ENCODE data around the gene TOM1L2.

Gene TOM1L2

GRCh38 chr17:17994271-17995069, 22.3 kb upstream of the TOM1L2 start:
- Histone ChIP-seq H3K79me2 (ENCODE audit: insufficient read depth, low read depth) (no peaks in the 10 kb centered on the region), H2AFZ (ENCODE audit: low read depth) (no peak overlapping the region), H3K4me1 (ENCODE audit: low read depth, poor library complexity, severe bottlenecking) (no peaks in the 10 kb centered on the region), H3K27ac (no peak overlapping the region), H3K4me3 (IDR thresholded peaks at IDR 0.05; ENCODE audit: insufficient read depth, low read depth, low read length) (no peak overlapping the region), H3K36me3 (ENCODE audit: insufficient read depth) (no peaks in the 10 kb centered on the region), H3K27me3 (ENCODE audit: insufficient read depth, low read depth) (no peaks in the 10 kb centered on the region), H3K4me2 (no peak overlapping the region), H3K9ac (no peak overlapping the region), H4K20me1 (ENCODE audit: insufficient read depth) (no peaks in the 10 kb centered on the region)
- TF ChIP-seq CTCF (conservative IDR thresholded peaks at IDR 0.05; ENCODE audit: low read depth, low read length), result no peak

GRCh38 chr17:17993852-17994251, 21.7 kb upstream of the TOM1L2 start:
- TF ChIP-seq CTCF (conservative IDR thresholded peaks at IDR 0.05; ENCODE audit: low read depth, low read length), result no peak
- Histone ChIP-seq H3K36me3 (ENCODE audit: insufficient read depth) (no peaks in the 10 kb centered on the region), H2AFZ (ENCODE audit: low read depth) (no peak overlapping the region), H4K20me1 (ENCODE audit: insufficient read depth) (no peaks in the 10 kb centered on the region), H3K4me1 (ENCODE audit: low read depth, poor library complexity, severe bottlenecking) (no peaks in the 10 kb centered on the region), H3K4me2 (no peak overlapping the region), H3K79me2 (ENCODE audit: insufficient read depth, low read depth) (no peaks in the 10 kb centered on the region), H3K27ac (no peak overlapping the region), H3K4me3 (IDR thresholded peaks at IDR 0.05; ENCODE audit: insufficient read depth, low read depth, low read length) (no peak overlapping the region), H3K9ac (no peak overlapping the region), H3K27me3 (ENCODE audit: insufficient read depth, low read depth) (no peaks in the 10 kb centered on the region)

- Histone ChIP-seq H3K4me1 (ENCODE audit: low read depth, poor library complexity, severe bottlenecking) (no peaks in the 10 kb centered on the region), H3K36me3 (ENCODE audit: insufficient read depth) (no peaks in the 10 kb centered on the region), H2AFZ (ENCODE audit: low read depth) (no peak overlapping the region), H3K4me2 (no peak overlapping the region), H3K9ac (no peak overlapping the region), H3K4me3 (IDR thresholded peaks at IDR 0.05; ENCODE audit: insufficient read depth, low read depth, low read length) (no peak overlapping the region), H3K27me3 (ENCODE audit: insufficient read depth, low read depth) (no peaks in the 10 kb centered on the region), H3K27ac (no peak overlapping the region), H4K20me1 (ENCODE audit: insufficient read depth) (no peaks in the 10 kb centered on the region), H3K79me2 (ENCODE audit: insufficient read depth, low read depth) (no peaks in the 10 kb centered on the region)
- TF ChIP-seq CTCF (conservative IDR thresholded peaks at IDR 0.05; ENCODE audit: low read depth, low read length), result no peak
These were observed 21.2 kb upstream of the TOM1L2 start for GRCh38 chr17:17993366-17993765.

- H4K20me1 ChIP-seq (ENCODE audit: insufficient read depth), result no peaks in the 10 kb centered on the region
- TF ChIP-seq CTCF (conservative IDR thresholded peaks at IDR 0.05; ENCODE audit: low read depth, low read length), result no peak
- H3K4me3 ChIP-seq (IDR thresholded peaks at IDR 0.05; ENCODE audit: insufficient read depth, low read depth, low read length), result no peak overlapping the region
- H3K4me1 ChIP-seq (ENCODE audit: low read depth, poor library complexity, severe bottlenecking), result no peaks in the 10 kb centered on the region
- no peaks in the 10 kb centered on the region for H3K36me3 ChIP-seq (ENCODE audit: insufficient read depth)
- no peak overlapping the region for H3K9ac ChIP-seq
- no peaks in the 10 kb centered on the region for H3K27me3 ChIP-seq (ENCODE audit: insufficient read depth, low read depth)
- no peak overlapping the region for H3K27ac ChIP-seq
- no peaks in the 10 kb centered on the region for H3K79me2 ChIP-seq (ENCODE audit: insufficient read depth, low read depth)
- no peak overlapping the region for H2AFZ ChIP-seq (ENCODE audit: low read depth)
- H3K4me2 ChIP-seq, result no peak overlapping the region
These were observed 18.1 kb upstream of the TOM1L2 start for GRCh38 chr17:17990282-17990681.
